Stimulated activated CD8-positive, alpha-beta memory T cell treated with anti-CD3 and anti-CD28 coated beads, Interleukin-15, amount 100 ng/mL, for 24 hours (primary cell): ENCODE data around the gene SLC17A2.

Experiments used
- DNase-seq: peaks from one replicate; pipeline ENCODE4 v3.0.0-alpha.2; 2020; ENCODE audit warnings: low read depth

The SLC17A2 gene

DNA sequence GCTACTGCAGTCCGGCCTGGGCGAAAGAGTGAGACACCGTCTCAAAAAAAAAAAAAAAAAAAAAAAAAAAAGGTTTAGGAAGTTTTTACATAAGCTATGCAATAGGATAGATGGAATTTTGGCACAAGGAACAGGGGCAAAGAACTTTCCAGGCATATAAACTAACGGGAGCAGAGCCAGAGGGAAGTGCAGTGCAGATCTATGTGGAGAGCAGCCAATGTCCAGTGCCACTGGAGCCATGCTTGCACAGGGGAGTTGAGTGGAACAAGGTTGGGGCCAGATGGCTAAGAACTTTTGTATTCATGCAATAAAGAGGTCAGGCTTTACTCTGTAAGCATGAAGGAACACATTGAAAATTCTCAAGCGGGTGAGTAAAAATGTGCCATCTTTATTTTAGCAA lies 10.8 kb downstream of the SLC17A2 start:
- DNase-seq: no peak

DNA sequence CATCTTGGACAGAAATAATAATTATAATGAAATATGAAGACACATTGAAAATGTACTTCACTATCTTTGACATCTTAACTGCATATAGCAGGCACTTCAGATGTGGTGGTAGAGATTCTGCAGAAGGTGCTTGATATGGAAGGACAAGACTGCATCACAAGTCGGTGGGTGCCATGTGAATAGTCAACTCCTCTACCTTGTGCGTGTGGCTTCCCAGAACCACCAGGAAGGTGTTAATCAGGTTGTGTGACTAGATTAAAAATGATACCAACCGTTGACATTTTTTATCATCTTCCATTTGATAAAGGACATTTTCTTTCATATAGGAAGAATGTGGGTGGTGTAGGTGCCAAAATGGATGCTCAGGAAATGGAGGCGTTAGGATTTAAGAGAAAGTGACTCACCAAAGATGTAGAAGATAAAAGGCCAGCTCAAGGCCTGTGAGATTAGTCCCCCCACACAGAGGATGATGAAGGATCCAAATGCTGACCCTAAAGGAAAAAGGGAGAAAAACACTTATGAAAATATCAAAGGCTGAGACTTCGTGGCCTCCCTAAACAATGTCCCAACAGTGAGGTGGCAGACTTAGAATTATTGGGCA lies 12.3 kb downstream of the SLC17A2 start:
- no peak for DNase-seq

DNA sequence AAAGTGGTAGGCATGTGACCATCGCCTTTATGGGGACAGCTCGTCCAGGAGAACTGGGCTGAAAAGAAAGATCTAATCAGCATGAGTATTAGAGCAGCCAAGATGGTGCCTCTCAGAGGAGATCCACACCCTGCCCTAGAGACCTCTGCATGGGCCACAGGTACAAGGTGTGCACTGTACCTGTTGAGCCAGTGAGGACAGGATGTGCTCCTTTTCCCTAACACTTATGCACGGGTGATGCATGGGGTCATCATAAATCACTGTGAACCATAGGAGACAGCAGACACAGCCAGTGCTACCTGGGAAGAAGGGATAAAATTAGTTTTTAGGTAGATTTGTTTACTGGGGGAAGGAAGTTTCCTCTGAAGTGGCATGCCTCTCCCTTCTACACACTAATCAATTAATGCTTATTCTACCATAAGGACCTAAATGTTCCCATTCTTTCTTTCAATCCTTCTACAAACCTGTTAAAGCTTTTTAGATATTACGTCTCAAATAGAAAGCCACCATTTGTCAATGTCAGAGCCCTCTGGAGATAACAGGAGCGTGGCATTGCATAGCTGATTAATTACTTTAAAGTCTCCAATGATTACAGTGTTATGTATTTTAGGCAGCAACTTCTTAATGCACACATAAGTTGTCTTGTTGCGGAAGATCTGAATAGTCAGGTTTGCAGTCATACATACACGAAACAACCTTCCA lies 13.6 kb downstream of the SLC17A2 start:
- no peak for DNase-seq

DNA sequence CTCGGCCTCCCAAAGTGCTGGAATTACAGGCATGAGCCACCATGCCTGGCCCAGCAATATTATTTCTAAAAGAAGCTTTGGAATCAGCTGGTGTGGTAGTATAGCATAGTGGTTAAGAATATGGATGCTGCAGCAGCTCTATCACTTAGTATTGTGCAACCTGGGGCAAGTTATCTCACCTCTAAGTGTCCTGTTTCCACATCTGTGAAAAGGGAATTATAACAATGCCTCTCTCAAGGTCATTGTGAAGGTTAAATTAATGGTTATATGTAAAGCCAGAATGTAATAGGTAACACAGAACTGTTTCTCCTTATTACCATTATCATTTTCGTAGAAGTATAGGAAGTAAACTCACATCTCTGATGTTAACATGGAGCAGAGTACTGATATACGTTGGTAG lies 14.2 kb downstream of the SLC17A2 start:
- DNase-seq: no peak

GRCh38 chr6:25913741-25914140 lies 16.8 kb downstream of the SLC17A2 start:
- DNase-seq: no peak

DNA sequence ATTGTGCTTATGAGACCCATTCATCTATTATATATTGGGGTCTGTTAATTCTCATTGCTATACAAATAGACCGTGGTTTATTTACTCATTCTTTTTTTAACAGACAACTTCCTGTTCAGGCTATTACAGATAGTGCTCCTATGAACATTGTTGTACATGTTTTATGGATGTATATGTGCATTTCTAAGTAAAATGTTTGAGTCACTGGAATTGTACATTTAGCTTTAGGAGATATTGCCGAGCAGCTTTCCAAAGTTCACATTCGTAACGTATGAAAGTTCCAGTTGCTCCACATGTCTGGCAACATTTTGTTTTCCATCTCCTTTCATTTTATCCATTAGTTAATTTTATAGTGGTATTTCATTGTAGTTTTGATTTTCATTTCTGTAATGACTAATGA lies 19.1 kb downstream of the SLC17A2 start:
- DNase-seq: no peak

DNA sequence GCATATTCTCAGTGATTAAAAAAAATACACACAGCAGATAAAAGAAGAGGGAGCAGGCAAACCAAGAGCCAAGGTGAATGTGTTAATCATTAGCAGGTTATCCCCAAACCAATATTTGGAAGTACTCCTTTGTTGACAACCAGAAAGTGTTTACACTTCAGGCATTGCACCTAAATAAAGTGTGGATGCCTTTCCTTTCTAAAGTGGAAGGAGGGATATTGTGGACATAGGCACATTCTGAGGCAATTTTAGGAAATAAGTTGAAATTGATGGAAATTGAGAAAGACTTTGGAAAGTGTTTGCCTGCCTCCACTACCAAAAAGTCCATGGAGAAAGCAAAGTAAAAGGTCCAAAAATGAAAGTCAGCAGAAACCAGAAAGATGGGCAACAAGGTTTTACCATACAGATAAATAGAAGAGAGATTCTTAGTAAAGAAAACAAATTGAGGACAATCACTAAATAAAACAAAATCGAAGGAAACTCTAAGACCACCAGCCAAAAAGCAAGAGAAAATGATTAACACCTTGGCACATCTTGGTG lies 22.9 kb downstream of the SLC17A2 start:
- no peak for DNase-seq

- DNase-seq: no peak
Observed at GRCh38 chr6:25903467-25904099, 26.9 kb downstream of the SLC17A2 start.

DNA sequence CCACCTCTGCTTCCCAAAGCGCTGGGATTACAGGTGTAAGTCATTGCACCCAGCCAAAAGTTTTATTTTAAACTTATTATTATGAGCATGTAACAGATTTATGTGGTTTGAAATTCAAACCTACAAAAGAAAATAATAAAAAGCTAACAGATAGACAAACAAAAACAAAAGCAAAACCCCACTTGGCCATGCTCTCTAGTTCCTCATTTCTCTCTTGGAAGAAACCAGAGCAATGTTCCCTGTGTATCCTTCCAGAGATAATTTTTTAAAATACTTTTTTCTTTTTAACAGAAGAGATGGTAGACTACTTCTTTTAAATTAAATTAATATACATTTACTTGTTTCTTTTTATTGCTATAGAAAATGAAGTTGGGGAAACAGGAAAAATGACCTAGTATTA lies 28.4 kb downstream of the SLC17A2 start:
- DNase-seq: no peak

- DNase-seq: no peak
Observed at GRCh38 chr6:25900843-25901242, 29.6 kb downstream of the SLC17A2 start.

GRCh38 chr6:25899580-25900408 lies 30.7 kb downstream of the SLC17A2 start:
- no peak for DNase-seq

GRCh38 chr6:25899123-25899522 lies 31.4 kb downstream of the SLC17A2 start:
- DNase-seq: no peak

DNA sequence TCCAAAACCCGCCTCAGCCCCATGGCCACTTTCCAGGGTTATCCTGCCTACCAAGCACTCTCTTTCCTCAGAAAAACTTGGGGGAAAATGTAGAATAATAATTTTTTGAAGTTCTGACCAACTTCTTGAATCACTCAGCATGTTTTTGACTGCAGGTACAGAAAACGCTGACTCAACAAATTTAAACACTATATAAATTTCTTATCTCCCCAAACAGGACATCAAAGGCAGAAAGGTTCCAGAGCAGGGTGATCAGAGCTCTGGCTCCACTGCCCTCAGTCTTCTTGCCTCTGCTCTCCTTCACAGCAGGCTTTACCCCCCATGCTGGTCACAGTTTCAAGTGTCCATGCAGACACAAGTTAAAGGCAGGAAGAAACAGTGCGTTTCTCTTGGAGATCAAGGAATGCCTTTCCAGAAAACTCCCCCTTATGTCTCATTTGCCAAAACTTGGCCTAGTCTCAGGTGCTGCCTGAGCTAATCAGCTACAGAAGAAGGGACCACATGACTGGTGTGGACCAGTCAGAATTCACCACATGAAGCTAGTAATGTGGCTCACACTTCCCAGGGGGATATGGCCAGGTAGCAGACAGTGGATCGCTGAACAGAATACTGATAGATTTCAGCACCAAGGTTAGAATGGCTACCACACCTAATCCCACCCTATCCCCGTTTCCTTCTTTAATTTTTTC lies 32.1 kb downstream of the SLC17A2 start:
- DNase-seq: no peak

GRCh38 chr6:25896252-25896651 lies 34.2 kb downstream of the SLC17A2 start:
- no peak for DNase-seq

- DNase-seq: no peak
Observed at GRCh38 chr6:25895771-25896170, 34.7 kb downstream of the SLC17A2 start.

- DNase-seq: no peak
Observed at GRCh38 chr6:25893778-25894177, 36.7 kb downstream of the SLC17A2 start.

DNA sequence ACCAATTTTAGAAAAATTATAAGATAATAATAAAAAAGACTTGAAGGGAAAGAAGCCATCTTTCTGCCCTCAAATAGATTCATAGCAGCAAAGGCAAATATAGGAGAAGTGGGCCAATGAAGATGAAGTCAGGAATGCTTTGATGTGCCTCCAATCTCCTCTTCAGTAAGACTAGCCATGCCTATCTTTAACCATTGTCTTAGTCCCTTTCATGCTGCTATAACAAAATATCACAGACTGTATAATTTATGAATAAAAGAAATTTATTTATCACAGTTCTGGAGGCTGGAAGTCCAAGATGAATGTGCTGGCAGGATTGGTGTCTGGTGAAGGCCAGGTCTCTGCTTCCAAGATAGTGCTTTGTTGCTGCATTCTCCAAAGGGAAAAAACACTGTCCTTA lies 37.6 kb downstream of the SLC17A2 start:
- DNase-seq: no peak

- no peak for DNase-seq
Observed at GRCh38 chr6:25889877-25890853, 40.3 kb downstream of the SLC17A2 start.

- DNase-seq: no peak
Observed at GRCh38 chr6:25888626-25889025, 41.9 kb downstream of the SLC17A2 start.

GRCh38 chr6:25886066-25886465 lies 44.4 kb downstream of the SLC17A2 start:
- DNase-seq: no peak

GRCh38 chr6:25883991-25884390 lies 46.5 kb downstream of the SLC17A2 start:
- DNase-seq: no peak
